Kidney (tissue), 14 donors: ENCODE data around the gene NME7. TPM values are rescaled to one million over a fixed set of nuclear protein-coding genes. Genes with fewer than 3 reads are reported as not detected.

Experiments used
- DNase-seq, 5 donors: peaks; one replicate each; pipeline ENCODE4 v3.0.0-alpha.2; 2013 to 2020
- FAIRE-seq: peaks from 2 replicates; lab custom pipeline; 2012; peaks lifted over from hg19 to GRCh38; lab: Jason Lieb, UNC
- H3K27ac ChIP-seq, 2 donors: one replicate each; pipeline ENCODE4 v1.7.0; 2013; ENCODE audit warnings: low read depth in 2 of 2, low read length in 2 of 2, inconsistent platforms in 1 of 2
- H3K27me3 ChIP-seq: one replicate; pipeline ENCODE4 v1.7.1; 2013; ENCODE audit warnings: low read length, inconsistent platforms; ENCODE audit not compliant: control insufficient read depth, insufficient read depth
- H3K36me3 ChIP-seq, 3 donors: one replicate each; pipeline versions ENCODE4 v1.7.0 to v1.7.1; 2013; ENCODE audit warnings: low read length in 3 of 3, control low read depth in 1 of 3, inconsistent platforms in 1 of 3; ENCODE audit not compliant: insufficient read depth in 3 of 3, control insufficient read depth in 2 of 3
- H3K4me1 ChIP-seq, 3 donors: one replicate each; pipeline versions ENCODE4 v1.7.0 to v1.7.1; 2013; ENCODE audit warnings: low read length in 3 of 3, inconsistent platforms in 1 of 3, low read depth in 1 of 3; ENCODE audit not compliant: control insufficient read depth in 2 of 3, insufficient read depth in 2 of 3
- H3K4me3 ChIP-seq, 3 donors: one replicate each; pipeline versions ENCODE4 v1.7.0 to v1.8.1; 2013; ENCODE audit warnings: low read length in 3 of 3, control low read depth in 1 of 3, inconsistent platforms in 1 of 3
- H3K9ac ChIP-seq, 3 donors: one replicate each; pipeline versions ENCODE4 v1.7.0 to v1.7.1; 2013; ENCODE audit warnings: low read length in 3 of 3, control low read depth in 1 of 3, inconsistent platforms in 1 of 3
- H3K9me3 ChIP-seq, 3 donors: one replicate each; pipeline versions ENCODE4 v1.7.0 to v1.7.1; 2013; ENCODE audit warnings: low read length in 3 of 3, control low read depth in 1 of 3, inconsistent platforms in 1 of 3; ENCODE audit not compliant: control insufficient read depth in 2 of 3, insufficient read depth in 1 of 3
- intact Hi-C: fragments of 100-400 bp; cut with DNase I; formaldehyde crosslinking; loops from one replicate; pipeline ENCODE4 v1.11.1; 2022
- polyA plus RNA-seq: library from polyadenylated mRNA; stranded (reverse); fragments of 350-450 nt; fragmentation: Illumina TruSeq; extraction: RNeasy Lipid Tissue Mini Kit (QIAGEN cat#74804); gene quantifications from one replicate; pipeline ENCODE4 v1.2.3, GENCODE V29; 2014; ENCODE audit warnings: low read depth, low replicate concordance; ENCODE audit not compliant: insufficient read depth
- total RNA-seq: library from RNA; stranded (reverse); fragmentation: NEBNext Ultra II Directional; extraction: Animal tissue kit (Norgen Biotek cat#: 25700); gene quantifications from one replicate; pipeline ENCODE4 v1.2.1, GENCODE V29; 2021
- TF ChIP-seq, protein P1 (sequence below): IDR thresholded peaks from 3 replicates; pipeline ENCODE4 v1.5.1; 2012; ENCODE audit warnings: mild to moderate bottlenecking, moderate library complexity, borderline replicate concordance; ENCODE audit not compliant: insufficient read depth; ENCODE audit errors: extremely low read depth
- donor health status: control.
- donor health status: control.
- donor health status: control.
- donor health status: control.
- donor health status: control.
- donor health status: DM: yes; HTN: yes; CAD: no.
- donor health status: Normal renal cell carcinoma (clear cell type).

The NME7 gene
- total and polyA plus RNA-seq, 2 donors from 2014 or later = 13.7 to 31.9 TPM

DNA sequence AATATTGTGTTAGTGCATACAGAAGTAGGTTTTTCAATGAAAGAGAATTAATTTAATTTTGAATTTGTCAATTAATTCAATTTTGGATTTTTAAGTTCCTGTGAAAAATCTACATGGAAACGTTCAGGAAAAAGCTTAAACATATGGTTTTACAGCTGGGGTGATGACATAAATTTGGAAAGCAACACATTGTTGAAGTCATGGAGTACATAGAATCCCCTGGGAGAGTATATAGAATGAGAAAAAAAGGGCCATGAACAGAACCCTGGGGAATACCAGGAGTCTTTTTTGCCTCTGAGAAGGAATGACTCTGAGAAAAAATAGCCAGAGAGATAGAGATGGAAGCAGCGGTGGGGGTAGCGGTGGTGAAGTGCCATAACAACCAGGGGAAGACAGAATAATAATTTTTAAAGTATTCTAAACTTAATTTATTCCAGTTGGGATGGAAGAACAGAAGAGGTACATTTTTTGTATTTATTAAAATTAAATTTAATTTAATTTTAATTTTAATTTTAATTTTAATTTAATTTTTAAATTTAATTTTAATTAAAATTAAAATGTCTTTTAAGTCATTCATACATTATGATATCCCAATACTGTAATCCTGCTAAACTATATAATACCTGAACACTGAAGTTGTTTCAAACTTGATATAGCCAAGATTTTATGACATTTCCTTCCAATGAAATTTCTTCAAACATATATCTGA is 48.9 kb downstream of the NME7 start:
- TF ChIP-seq, protein P1, sequence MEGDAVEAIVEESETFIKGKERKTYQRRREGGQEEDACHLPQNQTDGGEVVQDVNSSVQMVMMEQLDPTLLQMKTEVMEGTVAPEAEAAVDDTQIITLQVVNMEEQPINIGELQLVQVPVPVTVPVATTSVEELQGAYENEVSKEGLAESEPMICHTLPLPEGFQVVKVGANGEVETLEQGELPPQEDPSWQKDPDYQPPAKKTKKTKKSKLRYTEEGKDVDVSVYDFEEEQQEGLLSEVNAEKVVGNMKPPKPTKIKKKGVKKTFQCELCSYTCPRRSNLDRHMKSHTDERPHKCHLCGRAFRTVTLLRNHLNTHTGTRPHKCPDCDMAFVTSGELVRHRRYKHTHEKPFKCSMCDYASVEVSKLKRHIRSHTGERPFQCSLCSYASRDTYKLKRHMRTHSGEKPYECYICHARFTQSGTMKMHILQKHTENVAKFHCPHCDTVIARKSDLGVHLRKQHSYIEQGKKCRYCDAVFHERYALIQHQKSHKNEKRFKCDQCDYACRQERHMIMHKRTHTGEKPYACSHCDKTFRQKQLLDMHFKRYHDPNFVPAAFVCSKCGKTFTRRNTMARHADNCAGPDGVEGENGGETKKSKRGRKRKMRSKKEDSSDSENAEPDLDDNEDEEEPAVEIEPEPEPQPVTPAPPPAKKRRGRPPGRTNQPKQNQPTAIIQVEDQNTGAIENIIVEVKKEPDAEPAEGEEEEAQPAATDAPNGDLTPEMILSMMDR = no peak
- H3K27me3 ChIP-seq = no peaks in the 10 kb centered on the region
- intact Hi-C loops = no loop called here
- no peak overlapping the region for H3K27ac ChIP-seq
- H3K4me3 ChIP-seq = no peak overlapping the region
- no peak overlapping the region for H3K9ac ChIP-seq
- FAIRE-seq = peak; percentile 92
- H3K36me3 ChIP-seq = no peaks in the 10 kb centered on the region
- DNase-seq = no peak
- H3K9me3 ChIP-seq = no peaks in the 10 kb centered on the region
- H3K4me1 ChIP-seq = no peaks in the 10 kb centered on the region

DNA sequence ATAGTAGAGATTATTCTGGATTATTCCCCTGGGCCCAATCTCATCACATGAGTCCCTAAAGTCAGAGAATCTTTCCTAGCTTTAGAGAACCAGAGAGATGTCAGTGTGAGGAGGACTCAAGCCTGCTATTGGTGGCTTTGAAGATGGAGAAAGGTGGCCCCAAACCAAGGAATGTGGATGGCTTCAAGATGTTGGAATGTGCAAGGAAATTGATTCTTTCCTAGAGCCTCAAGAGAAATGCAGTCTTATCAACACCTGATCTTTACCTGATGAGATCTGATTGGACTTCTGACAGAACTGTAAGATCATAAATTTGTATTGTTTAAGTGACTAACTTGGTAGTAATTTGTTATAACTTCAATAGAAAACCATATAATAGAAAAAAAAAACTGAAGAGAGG is 51.0 kb downstream of the NME7 start:
- Histone ChIP-seq H3K9me3 (no peaks in the 10 kb centered on the region), H3K4me1 (no peaks in the 10 kb centered on the region), H3K27me3 (no peaks in the 10 kb centered on the region), H3K36me3 (no peaks in the 10 kb centered on the region), H3K9ac (no peak overlapping the region), H3K27ac (no peak overlapping the region), H3K4me3 (no peak overlapping the region)
- intact Hi-C loops = no loop called here
- DNase-seq = no peak
- FAIRE-seq = no peak
- TF ChIP-seq, protein P1 = no peak

DNA sequence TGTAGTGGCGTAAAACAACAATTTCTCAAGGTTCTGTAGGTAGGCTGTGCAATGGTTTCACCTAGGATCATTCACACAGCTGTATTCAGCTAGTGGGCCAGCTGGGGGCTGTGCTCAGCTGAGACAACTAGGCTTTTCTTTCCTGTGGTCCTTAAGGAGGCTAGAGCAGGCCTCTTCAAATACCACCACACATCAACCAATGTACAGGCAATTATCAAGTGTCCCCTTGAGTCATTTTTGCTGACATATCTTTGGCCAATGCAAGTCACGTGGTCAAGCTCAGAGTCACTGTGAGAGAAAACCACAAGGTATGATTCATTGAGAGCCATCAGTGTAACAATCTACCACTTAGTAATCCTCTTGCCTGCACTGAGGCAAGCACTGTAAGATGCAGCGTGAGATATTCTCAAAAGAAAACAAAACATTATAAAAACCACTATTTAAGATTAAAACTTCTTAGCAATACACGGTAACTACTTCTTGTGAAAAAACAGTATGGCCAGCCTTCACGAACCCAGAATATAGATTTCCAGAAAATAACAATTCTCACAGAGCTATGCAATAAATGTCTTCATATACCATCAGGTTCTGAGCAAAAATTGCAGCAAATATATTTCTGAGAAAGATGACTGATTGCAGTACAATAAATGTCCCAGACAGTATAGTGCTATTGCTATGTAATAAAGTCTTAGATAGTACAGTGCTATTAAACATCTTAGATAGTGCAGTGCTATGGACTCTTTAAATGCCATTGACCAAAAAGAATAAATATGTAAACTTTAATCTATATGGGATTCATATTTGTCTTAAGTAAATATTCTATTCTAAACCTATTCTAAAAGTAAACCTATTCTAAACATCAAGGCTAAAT is 55.3 kb downstream of the NME7 start:
- TF ChIP-seq, protein P1 = no peak
- Histone ChIP-seq H3K27me3 (no peaks in the 10 kb centered on the region), H3K27ac (no peak overlapping the region), H3K4me1 (no peaks in the 10 kb centered on the region), H3K9me3 (no peaks in the 10 kb centered on the region), H3K36me3 (no peaks in the 10 kb centered on the region), H3K4me3 (no peak overlapping the region), H3K9ac (no peak overlapping the region)
- FAIRE-seq (no peak), DNase-seq (peak in 1 of 5 donors; percentile 39)
- intact Hi-C loops = no loop called here
